Astrocyte of the spinal cord (primary cell): Measurements from ENCODE around the gene MAPKAP1.

Experiments used
- DNase-seq: peaks from one replicate; pipeline ENCODE4 v3.0.0; 2011; ENCODE audit warnings: low read depth, low spot score
- H3K4me3 ChIP-seq: 2 replicates; pipeline ENCODE4 v1.5.1; 2011; ENCODE audit warnings: low read depth, mild to moderate bottlenecking, low read length, moderate library complexity
- in situ Hi-C: cut with HindIII; loops from 2 replicates; pipeline ENCODE4 v1.10.0; 2017; ENCODE audit warnings: low sequenced_read_pairs
- TF ChIP-seq, protein P1 (sequence below): IDR thresholded peaks from 2 replicates; pipeline ENCODE4 v1.5.1; 2012; ENCODE audit warnings: low read depth, mild to moderate bottlenecking, low read length, inconsistent platforms

MAPKAP1 gene

GRCh38 chr9:125681657-125682056, 25.4 kb downstream of the MAPKAP1 start:
- in situ Hi-C loops = no loop called here
- no peak for DNase-seq

DNA sequence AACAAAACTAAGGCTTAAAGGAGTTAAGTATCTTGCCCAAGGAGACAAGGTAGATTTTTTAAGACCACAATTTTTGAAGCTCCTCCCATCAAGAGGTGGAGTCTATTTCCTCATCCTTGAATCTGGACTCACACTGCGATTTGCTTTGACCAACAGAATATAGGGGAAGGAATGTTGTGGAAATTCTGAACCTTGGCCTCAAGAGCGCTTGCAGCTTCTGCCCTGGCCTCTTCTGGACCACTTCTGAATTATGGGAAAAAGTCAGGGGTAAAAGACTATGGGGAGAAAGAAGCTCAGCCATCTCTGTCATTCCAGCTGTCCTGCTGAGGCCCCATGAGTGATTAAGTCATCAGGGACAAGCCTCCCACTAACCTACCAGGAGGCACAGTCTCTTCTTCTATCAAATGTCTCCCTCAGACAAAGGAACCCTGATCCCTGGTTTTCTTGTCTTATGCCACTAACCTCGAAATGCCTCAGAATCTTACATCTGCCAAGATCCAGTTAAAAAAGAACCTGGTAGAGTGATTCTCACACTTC, 25.9 kb downstream of the MAPKAP1 start:
- TF ChIP-seq, protein P1, sequence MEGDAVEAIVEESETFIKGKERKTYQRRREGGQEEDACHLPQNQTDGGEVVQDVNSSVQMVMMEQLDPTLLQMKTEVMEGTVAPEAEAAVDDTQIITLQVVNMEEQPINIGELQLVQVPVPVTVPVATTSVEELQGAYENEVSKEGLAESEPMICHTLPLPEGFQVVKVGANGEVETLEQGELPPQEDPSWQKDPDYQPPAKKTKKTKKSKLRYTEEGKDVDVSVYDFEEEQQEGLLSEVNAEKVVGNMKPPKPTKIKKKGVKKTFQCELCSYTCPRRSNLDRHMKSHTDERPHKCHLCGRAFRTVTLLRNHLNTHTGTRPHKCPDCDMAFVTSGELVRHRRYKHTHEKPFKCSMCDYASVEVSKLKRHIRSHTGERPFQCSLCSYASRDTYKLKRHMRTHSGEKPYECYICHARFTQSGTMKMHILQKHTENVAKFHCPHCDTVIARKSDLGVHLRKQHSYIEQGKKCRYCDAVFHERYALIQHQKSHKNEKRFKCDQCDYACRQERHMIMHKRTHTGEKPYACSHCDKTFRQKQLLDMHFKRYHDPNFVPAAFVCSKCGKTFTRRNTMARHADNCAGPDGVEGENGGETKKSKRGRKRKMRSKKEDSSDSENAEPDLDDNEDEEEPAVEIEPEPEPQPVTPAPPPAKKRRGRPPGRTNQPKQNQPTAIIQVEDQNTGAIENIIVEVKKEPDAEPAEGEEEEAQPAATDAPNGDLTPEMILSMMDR = no peak
- DNase-seq = no peak
- no peak overlapping the region for H3K4me3 ChIP-seq
- in situ Hi-C loops = no loop called here

More at GRCh38 chr9:125681657-125682056, 25.4 kb downstream of the MAPKAP1 start:
- no peak overlapping the region for H3K4me3 ChIP-seq
- TF ChIP-seq, protein P1 = no peak

- TF ChIP-seq, protein P1 = no peak
- no peak overlapping the region for H3K4me3 ChIP-seq
- no peak for DNase-seq
- in situ Hi-C loops = no loop called here
These were observed 26.6 kb downstream of the MAPKAP1 start for GRCh38 chr9:125680445-125680844.

GRCh38 chr9:125679597-125680189, 27.3 kb downstream of the MAPKAP1 start:
- in situ Hi-C loops = no loop called here
- H3K4me3 ChIP-seq = no peak overlapping the region

DNA sequence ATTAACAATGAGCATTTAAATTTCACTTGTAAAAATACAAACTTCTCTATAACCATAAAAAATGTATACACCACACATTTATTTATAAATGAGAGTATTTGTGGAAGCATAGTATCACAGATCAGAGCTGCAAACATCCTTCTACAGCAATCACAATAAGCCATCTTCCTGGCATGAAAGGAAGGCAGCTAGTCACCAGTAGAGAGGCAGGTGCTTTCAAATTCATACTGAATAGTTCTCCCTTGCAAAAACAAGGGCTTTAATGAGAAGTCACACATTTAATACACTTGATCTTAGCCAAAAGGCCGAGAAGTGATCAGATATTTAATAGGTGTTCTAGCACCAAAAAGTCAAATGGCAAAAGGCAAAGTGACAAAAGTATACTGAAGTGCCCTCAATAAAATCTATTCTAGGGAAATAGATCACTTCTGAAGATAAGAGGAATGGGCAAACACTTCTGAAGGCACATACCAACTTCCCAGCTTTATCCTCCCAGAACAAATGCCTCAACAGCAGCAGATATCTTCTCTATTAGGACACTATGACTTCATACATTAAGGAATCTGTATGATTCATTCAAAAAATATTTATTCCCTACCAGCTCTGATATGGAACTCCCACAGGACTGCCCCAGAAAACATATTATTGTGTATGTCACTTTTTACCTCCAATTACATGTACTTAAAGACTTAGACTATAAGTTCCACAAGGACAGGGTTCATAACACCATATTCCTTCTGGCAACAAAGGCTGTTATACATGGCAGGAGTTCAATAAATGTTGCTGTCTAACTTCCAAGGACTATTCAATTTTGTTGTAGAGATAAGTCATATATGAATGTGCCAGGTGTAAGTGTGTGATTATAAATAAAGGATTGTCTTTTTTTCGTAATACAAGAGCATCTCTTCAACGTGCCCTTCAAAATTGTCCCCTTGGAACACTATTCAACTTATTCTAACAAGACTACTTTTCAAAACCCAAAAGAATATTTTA, 31.7 kb downstream of the MAPKAP1 start:
- DNase-seq = peak; percentile 85
- TF ChIP-seq, protein P1 = no peak
- in situ Hi-C loops = no loop called here
- no peak overlapping the region for H3K4me3 ChIP-seq

More at GRCh38 chr9:125679597-125680189, 27.3 kb downstream of the MAPKAP1 start:
- no peak for DNase-seq
- TF ChIP-seq, protein P1 = no peak

DNA sequence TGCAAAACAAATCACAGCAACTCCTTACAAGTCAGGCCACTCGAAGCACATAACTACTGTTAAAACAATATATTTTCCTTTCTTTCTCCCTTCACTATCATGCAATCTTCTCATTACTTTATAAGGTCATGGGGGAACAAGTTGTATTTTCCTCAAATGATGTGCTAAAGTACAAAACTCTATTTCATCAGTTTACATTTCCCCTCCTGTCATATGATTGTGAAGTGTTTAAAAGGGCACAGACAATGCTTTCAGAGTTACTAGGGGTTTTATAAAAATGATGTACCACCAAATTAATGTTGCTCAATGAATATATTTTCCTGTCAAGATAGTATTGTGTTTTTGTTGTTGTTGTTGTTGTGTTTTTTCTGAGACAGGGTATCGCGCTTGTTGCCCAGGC, 34.1 kb downstream of the MAPKAP1 start:
- in situ Hi-C loops = no loop called here
- H3K4me3 ChIP-seq = no peak overlapping the region
- TF ChIP-seq, protein P1 = no peak
- DNase-seq = no peak
